ENCODE measurements around the gene CTDSPL.

- TF ChIP-seq CTCF (IDR thresholded peaks at IDR 0.05) (no peak), POLR2A (IDR thresholded peaks at IDR 0.05) (no peak), POLR2AphosphoS5 (IDR thresholded peaks at IDR 0.05) (no peak)
Observed at GRCh38 chr3:38008191-38008701, 146.6 kb downstream of the CTDSPL start.

Measured in prostate gland (tissue), 2 donors.